Activated CD4-positive, alpha-beta T cell treated with anti-CD3 and anti-CD28 coated beads, Interleukin-10, Interleukin-2, amounts not matched to agents 100 ng/mL and 50 ng/mL, durations not matched to agents 16 hours and 8 hours (primary cell): ENCODE measurements around the gene MRPL41.
A peak's percentile ranks its signal among the peaks of the same experiment; 100 is the strongest.
"Not testable (repeated sequence)": the region's sequence is repeated elsewhere in the genome, so short reads cannot be mapped to it uniquely, and the experiment has no call there.

Source experiments
- DNase-seq: peaks from one replicate; pipeline ENCODE4 v3.0.0-alpha.2; 2020

MRPL41 gene

GRCh38 chr9:137522746-137523455, 28.8 kb upstream of the MRPL41 start:
- DNase-seq: no peak

GRCh38 chr9:137524161-137524980, 27.3 kb upstream of the MRPL41 start:
- DNase-seq: no peak

GRCh38 chr9:137524981-137525317, 26.7 kb upstream of the MRPL41 start:
- no peak for DNase-seq

GRCh38 chr9:137530331-137530730, 21.3 kb upstream of the MRPL41 start:
- no peak for DNase-seq

GRCh38 chr9:137531099-137531765, 20.4 kb upstream of the MRPL41 start:
- DNase-seq: no peak

- DNase-seq: not testable (repeated sequence)
Measured at GRCh38 chr9:137532891-137533468, 18.7 kb upstream of the MRPL41 start.

- DNase-seq: peak; percentile 65
Measured at GRCh38 chr9:137534256-137535119, 17.2 kb upstream of the MRPL41 start.

GRCh38 chr9:137535120-137535428, 16.6 kb upstream of the MRPL41 start:
- DNase-seq: no peak

GRCh38 chr9:137536594-137537131, 15.0 kb upstream of the MRPL41 start:
- DNase-seq: peak; percentile 21

GRCh38 chr9:137538058-137538457, 13.6 kb upstream of the MRPL41 start:
- no peak for DNase-seq

- no peak for DNase-seq
Measured at GRCh38 chr9:137540536-137540935, 11.1 kb upstream of the MRPL41 start.

- DNase-seq: no peak
Measured at GRCh38 chr9:137542486-137542885, 9.2 kb upstream of the MRPL41 start.

- DNase-seq: no peak
Measured at GRCh38 chr9:137543237-137543963, 8.3 kb upstream of the MRPL41 start.

- DNase-seq: no peak
Measured at GRCh38 chr9:137544176-137544760, 7.4 kb upstream of the MRPL41 start.

- no peak for DNase-seq
Measured at GRCh38 chr9:137545123-137545522, 6.6 kb upstream of the MRPL41 start.

- no peak for DNase-seq
Measured at GRCh38 chr9:137547687-137548543, 3.8 kb upstream of the MRPL41 start.

GRCh38 chr9:137550231-137550621, 1.5 kb upstream of the MRPL41 start, which contains the start of gene PNPLA7:
Gene PNPLA7, minus strand, starts transcription at chr9:137550402. Its CDS starts 205 bp downstream, at chr9:137550197.
- DNase-seq: peak; percentile 47

- DNase-seq: not testable (repeated sequence)
Measured at GRCh38 chr9:137550958-137551263, 768 bp upstream of the MRPL41 start.

GRCh38 chr9:137552022-137552768, 516 bp downstream of the MRPL41 start:
- no peak for DNase-seq

GRCh38 chr9:137553654-137554053, 2.0 kb downstream of the MRPL41 start:
- DNase-seq: not testable (repeated sequence)
